Endodermal cell (in vitro differentiated cells): ENCODE results near the gene VASP. TPM values are rescaled to one million over a fixed set of nuclear protein-coding genes. Genes with fewer than 3 reads are reported as not detected.
A peak's percentile ranks its signal among the peaks of the same experiment; 100 is the strongest.

Experiments used
- DNase-seq: peaks from one replicate; pipeline ENCODE4 v3.0.0-alpha.2; 2017
- H3K27ac ChIP-seq: 2 replicates; pipeline ENCODE4 v1.5.1; 2013; ENCODE audit warnings: mild to moderate bottlenecking, low read depth, low read length, moderate library complexity
- H3K27me3 ChIP-seq: 2 replicates; pipeline ENCODE4 v1.6.1; 2013; ENCODE audit warnings: mild to moderate bottlenecking, low read length, moderate library complexity; ENCODE audit not compliant: insufficient read depth, control insufficient read depth, poor library complexity, severe bottlenecking
- H3K36me3 ChIP-seq: 2 replicates; pipeline ENCODE4 v1.7.0; 2013; ENCODE audit warnings: mild to moderate bottlenecking, low read length, moderate library complexity; ENCODE audit not compliant: control insufficient read depth, insufficient read depth
- H3K4me1 ChIP-seq: one replicate; pipeline ENCODE4 v1.7.0; 2013; ENCODE audit warnings: low read length; ENCODE audit not compliant: control insufficient read depth, insufficient read depth
- H3K4me3 ChIP-seq: 2 replicates; pipeline ENCODE4 v1.5.1; 2013; ENCODE audit warnings: mild to moderate bottlenecking, low read length, moderate library complexity
- H3K9ac ChIP-seq: 2 replicates; pipeline ENCODE4 v1.6.1; 2013; ENCODE audit warnings: mild to moderate bottlenecking, low read length, moderate library complexity; ENCODE audit not compliant: poor library complexity, severe bottlenecking; ENCODE audit errors: extremely low read depth
- H3K9me3 ChIP-seq: 2 replicates; pipeline ENCODE4 v1.6.1; 2013; ENCODE audit warnings: mild to moderate bottlenecking, low read length, moderate library complexity; ENCODE audit not compliant: control insufficient read depth
- H3K27ac Mint-ChIP-seq: 2 replicates; pipeline ENCODE4 v1.8.0; 2020; ENCODE audit warnings: mixed read lengths
- H3K27me3 Mint-ChIP-seq: 2 replicates; pipeline ENCODE4 v1.8.0; 2021; ENCODE audit warnings: mild to moderate bottlenecking, mixed read lengths; ENCODE audit not compliant: insufficient read depth
- H3K36me3 Mint-ChIP-seq: 2 replicates; pipeline ENCODE4 v1.8.0; 2020; ENCODE audit warnings: low read depth, mixed read lengths
- H3K4me1 Mint-ChIP-seq: 2 replicates; pipeline ENCODE4 v1.8.0; 2020; ENCODE audit warnings: mixed read lengths
- H3K4me3 Mint-ChIP-seq: 2 replicates; pipeline ENCODE4 v1.8.0; 2020; ENCODE audit warnings: mild to moderate bottlenecking, moderate library complexity, mixed read lengths
- H3K9me3 Mint-ChIP-seq: 2 replicates; pipeline ENCODE4 v1.8.0; 2020; ENCODE audit warnings: mild to moderate bottlenecking, mixed read lengths
- WGBS, 2 experiments: methylation state at CpG; one replicate each; pipeline versions ENCODE4 v1.1.5 to v1.1.7; 2013; ENCODE audit warnings: missing lambda C conversion rate in 2 of 2, mixed read lengths in 1 of 2; ENCODE audit not compliant: insufficient coverage in 1 of 2, insufficient read length in 1 of 2; 5-methylcytosine and 5-hydroxymethylcytosine counted together
- total RNA-seq, 2 donors: library from RNA; stranded (reverse); fragmentation: NEBNext Ultra II Directional in 1 of 2; extraction: Animal tissue kit (Norgen Biotek cat#: 25700) in 1 of 2; gene quantifications; 2 replicates in 1 of 2; 3 replicates in 1 of 2; pipeline ENCODE4 v1.2.1, GENCODE V29; 2021
- TF ChIP-seq, protein P1 (sequence below): fragments of 200-600 bp; sonication (generic); conservative IDR thresholded peaks from 2 replicates; pipeline ENCODE4 v1.5.0; 2021; ENCODE audit warnings: antibody characterized with exemption, mild to moderate bottlenecking

VASP gene
- total RNA-seq, 2 donors from 2014 or later = 134 to 144 TPM

DNA sequence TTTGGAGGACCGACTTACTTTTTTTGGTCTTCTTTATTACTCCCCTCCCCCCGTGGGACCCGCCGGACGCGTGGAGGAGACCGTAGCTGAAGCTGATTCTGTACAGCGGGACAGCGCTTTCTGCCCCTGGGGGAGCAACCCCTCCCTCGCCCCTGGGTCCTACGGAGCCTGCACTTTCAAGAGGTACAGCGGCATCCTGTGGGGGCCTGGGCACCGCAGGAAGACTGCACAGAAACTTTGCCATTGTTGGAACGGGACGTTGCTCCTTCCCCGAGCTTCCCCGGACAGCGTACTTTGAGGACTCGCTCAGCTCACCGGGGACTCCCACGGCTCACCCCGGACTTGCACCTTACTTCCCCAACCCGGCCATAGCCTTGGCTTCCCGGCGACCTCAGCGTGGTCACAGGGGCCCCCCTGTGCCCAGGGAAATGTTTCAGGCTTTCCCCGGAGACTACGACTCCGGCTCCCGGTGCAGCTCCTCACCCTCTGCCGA, 39.1 kb upstream of the VASP start:
- Histone ChIP-seq H3K4me1 (no peaks in the 10 kb centered on the region), H3K27ac (peak overlapping the region; percentile 90), H3K27me3 (peaks cover 13% of the 10 kb centered on the region), H3K9ac (peak overlapping the region; percentile 95), H3K36me3 (no peaks in the 10 kb centered on the region), H3K9me3 (no peaks in the 10 kb centered on the region), H3K4me3 (peak overlapping the region; percentile 92)
- Mint-ChIP-seq H3K9me3 (no peaks in the 10 kb centered on the region), H3K27me3 (peaks cover 10% of the 10 kb centered on the region), H3K36me3 (no peaks in the 10 kb centered on the region), H3K4me3 (peak overlapping the region; percentile 77), H3K27ac (peak overlapping the region; percentile 97), H3K4me1 (peaks cover 9% of the 10 kb centered on the region)
- 3% methylated on average over 20 to 31 of the region's 31 CpGs for WGBS, 2 experiments
- TF ChIP-seq, protein P1, sequence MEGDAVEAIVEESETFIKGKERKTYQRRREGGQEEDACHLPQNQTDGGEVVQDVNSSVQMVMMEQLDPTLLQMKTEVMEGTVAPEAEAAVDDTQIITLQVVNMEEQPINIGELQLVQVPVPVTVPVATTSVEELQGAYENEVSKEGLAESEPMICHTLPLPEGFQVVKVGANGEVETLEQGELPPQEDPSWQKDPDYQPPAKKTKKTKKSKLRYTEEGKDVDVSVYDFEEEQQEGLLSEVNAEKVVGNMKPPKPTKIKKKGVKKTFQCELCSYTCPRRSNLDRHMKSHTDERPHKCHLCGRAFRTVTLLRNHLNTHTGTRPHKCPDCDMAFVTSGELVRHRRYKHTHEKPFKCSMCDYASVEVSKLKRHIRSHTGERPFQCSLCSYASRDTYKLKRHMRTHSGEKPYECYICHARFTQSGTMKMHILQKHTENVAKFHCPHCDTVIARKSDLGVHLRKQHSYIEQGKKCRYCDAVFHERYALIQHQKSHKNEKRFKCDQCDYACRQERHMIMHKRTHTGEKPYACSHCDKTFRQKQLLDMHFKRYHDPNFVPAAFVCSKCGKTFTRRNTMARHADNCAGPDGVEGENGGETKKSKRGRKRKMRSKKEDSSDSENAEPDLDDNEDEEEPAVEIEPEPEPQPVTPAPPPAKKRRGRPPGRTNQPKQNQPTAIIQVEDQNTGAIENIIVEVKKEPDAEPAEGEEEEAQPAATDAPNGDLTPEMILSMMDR = no peak
- peak; percentile 73 for DNase-seq

DNA sequence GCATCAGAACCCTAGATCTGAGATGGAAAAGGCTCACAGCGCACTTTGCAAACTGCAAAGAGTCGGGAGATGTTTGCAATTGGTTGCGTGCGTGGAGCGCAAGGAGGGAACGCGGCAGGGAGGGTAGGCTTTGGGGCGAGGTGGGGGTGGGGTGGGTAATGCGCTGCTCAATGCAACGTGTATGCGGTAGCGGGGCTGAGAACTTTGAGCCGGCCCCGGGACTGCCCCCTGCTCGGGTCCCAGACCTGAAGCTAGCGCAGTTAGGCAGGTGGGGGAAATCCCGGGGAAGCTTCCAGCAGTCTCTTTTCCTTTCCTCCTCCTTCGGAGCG, 38.5 kb upstream of the VASP start:
- Mint-ChIP-seq H3K4me1 (peaks cover 12% of the 10 kb centered on the region), H3K27me3 (peaks cover 10% of the 10 kb centered on the region), H3K36me3 (no peaks in the 10 kb centered on the region), H3K4me3 (peak overlapping the region; percentile 77), H3K27ac (peak overlapping the region; percentile 97), H3K9me3 (no peaks in the 10 kb centered on the region)
- Histone ChIP-seq H3K36me3 (no peaks in the 10 kb centered on the region), H3K9me3 (no peaks in the 10 kb centered on the region), H3K27ac (peak overlapping the region; percentile 52), H3K4me3 (peak overlapping the region; percentile 92), H3K27me3 (peaks cover 13% of the 10 kb centered on the region), H3K9ac (peak overlapping the region; percentile 95), H3K4me1 (no peaks in the 10 kb centered on the region)
- no peak for DNase-seq
- TF ChIP-seq, protein P1 = no peak
- 0% methylated on average over 1 to 19 of the region's 19 CpGs for WGBS, 2 experiments

DNA sequence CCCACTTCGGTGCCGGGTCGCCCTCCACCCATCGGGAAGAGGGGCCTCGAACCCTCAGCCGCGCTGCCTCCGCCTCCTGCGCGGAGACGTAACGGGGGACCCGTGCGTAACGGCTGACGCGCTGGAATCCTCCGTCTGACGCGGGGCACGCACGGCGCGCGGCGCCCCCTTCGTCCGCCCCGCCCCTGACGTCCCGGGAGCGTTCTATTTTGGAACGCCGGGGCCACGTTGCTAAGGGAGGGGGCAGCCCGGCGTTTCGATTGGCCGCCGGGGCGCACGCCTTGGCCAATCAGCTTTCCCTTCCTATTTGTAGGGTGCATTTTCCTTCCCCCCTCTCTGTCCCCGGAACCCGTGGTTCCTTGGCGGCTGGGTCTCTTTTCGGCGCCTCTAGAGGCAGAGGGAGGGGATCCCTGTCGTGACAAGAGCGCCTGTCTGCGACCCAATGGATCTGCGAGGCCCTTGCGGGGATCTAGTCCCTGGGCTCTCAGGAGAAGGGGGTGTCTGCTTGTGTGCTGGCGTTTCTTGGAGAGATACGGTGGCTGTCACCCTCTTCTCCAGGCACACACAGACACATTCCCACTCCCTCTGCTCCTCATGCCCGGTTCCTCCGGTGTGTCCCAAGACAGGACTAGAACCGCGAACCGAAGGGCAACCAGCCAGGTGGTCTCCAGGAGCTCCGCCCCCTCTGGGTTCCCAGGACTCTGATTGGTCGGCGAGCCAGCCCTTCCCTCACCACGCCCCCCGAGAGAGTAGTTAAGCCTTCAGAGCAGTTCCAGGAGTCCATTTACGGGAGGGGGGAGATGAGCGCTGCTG, 37.9 kb upstream of the VASP start:
- Histone ChIP-seq H3K36me3 (no peaks in the 10 kb centered on the region), H3K27ac (peak overlapping the region; percentile 91), H3K27me3 (peaks cover 13% of the 10 kb centered on the region), H3K9ac (peak overlapping the region; percentile 95), H3K9me3 (no peaks in the 10 kb centered on the region), H3K4me1 (no peaks in the 10 kb centered on the region), H3K4me3 (peak overlapping the region; percentile 92)
- Mint-ChIP-seq H3K27ac (peak overlapping the region; percentile 98), H3K9me3 (no peaks in the 10 kb centered on the region), H3K4me3 (peak overlapping the region; percentile 77), H3K36me3 (no peaks in the 10 kb centered on the region), H3K27me3 (peaks cover 10% of the 10 kb centered on the region), H3K4me1 (peaks cover 12% of the 10 kb centered on the region)
- peak; percentile 98 for DNase-seq
- TF ChIP-seq, protein P1 = no peak
- 0% methylated on average over 4 to 64 of the region's 66 CpGs for WGBS, 2 experiments
